Mucosa of rectum (tissue), 2 donors: ENCODE results near the gene RIC3.
A peak's percentile ranks its signal among the peaks of the same experiment; 100 is the strongest.

Experiments
- H3K27ac ChIP-seq, 2 donors: one replicate each; pipeline ENCODE4 v1.7.0; 2013; ENCODE audit warnings: inconsistent platforms in 2 of 2, low read depth in 2 of 2, low read length in 2 of 2
- H3K27me3 ChIP-seq, 2 donors: one replicate each; pipeline ENCODE4 v1.7.0; 2013; ENCODE audit warnings: low read length in 2 of 2; ENCODE audit not compliant: control insufficient read depth in 2 of 2, insufficient read depth in 2 of 2
- H3K36me3 ChIP-seq, 2 donors: one replicate each; pipeline ENCODE4 v1.7.0; 2013; ENCODE audit warnings: low read length in 2 of 2; ENCODE audit not compliant: control insufficient read depth in 2 of 2, insufficient read depth in 2 of 2
- H3K4me1 ChIP-seq, 2 donors: one replicate each; pipeline ENCODE4 v1.7.0; 2013; ENCODE audit warnings: low read length in 2 of 2, mild to moderate bottlenecking in 1 of 2; ENCODE audit not compliant: control insufficient read depth in 2 of 2, insufficient read depth in 2 of 2
- H3K4me3 ChIP-seq, 2 donors: one replicate each; pipeline ENCODE4 v1.7.0; 2013; ENCODE audit warnings: low read length in 2 of 2
- H3K9ac ChIP-seq, 2 donors: one replicate each; pipeline ENCODE4 v1.7.0; 2013; ENCODE audit warnings: low read length in 2 of 2, low read depth in 1 of 2, mild to moderate bottlenecking in 1 of 2
- H3K9me3 ChIP-seq, 2 donors: one replicate each; pipeline ENCODE4 v1.7.0; 2013; ENCODE audit warnings: low read length in 2 of 2; ENCODE audit not compliant: control insufficient read depth in 2 of 2
- donor health status: healthy.
- donor health status: Normal muscosa, but diverticular disease.

Gene RIC3

DNA sequence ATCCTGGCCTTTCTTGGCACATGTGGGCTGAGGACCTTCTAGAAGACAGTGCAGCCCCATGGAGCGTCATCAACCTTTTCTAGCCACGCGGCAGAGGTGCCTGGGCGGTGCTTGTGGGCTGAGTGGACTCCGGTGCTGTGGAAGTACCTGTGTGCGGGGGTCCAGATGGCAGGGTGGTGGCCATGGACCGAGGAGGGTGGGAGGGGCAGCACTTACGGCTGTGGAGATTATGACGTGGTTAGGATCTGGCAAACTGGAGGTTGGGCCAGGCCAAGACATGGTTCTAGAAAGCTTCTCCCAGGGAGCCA lies 85.8 kb downstream of the RIC3 start:
- peaks cover 0 to 2% of the 10 kb centered on the region in 2 donors for H3K4me1 ChIP-seq
- H3K27ac ChIP-seq, result no peak overlapping the region
- H3K36me3 ChIP-seq, result no peaks in the 10 kb centered on the region
- H3K9me3 ChIP-seq, result no peaks in the 10 kb centered on the region
- H3K4me3 ChIP-seq, result no peak overlapping the region
- peaks cover 11 to 34% of the 10 kb centered on the region in 2 donors for H3K27me3 ChIP-seq
- H3K9ac ChIP-seq, result no peak overlapping the region

GRCh38 chr11:8082391-8083087 lies 86.3 kb downstream of the RIC3 start:
- no peaks in the 10 kb centered on the region for H3K36me3 ChIP-seq
- peaks cover 0 to 2% of the 10 kb centered on the region in 2 donors for H3K4me1 ChIP-seq
- no peak overlapping the region for H3K27ac ChIP-seq
- H3K9ac ChIP-seq, result no peak overlapping the region
- H3K9me3 ChIP-seq, result no peaks in the 10 kb centered on the region
- H3K4me3 ChIP-seq, result no peak overlapping the region
- H3K27me3 ChIP-seq, result peaks cover 11 to 34% of the 10 kb centered on the region in 2 donors

DNA sequence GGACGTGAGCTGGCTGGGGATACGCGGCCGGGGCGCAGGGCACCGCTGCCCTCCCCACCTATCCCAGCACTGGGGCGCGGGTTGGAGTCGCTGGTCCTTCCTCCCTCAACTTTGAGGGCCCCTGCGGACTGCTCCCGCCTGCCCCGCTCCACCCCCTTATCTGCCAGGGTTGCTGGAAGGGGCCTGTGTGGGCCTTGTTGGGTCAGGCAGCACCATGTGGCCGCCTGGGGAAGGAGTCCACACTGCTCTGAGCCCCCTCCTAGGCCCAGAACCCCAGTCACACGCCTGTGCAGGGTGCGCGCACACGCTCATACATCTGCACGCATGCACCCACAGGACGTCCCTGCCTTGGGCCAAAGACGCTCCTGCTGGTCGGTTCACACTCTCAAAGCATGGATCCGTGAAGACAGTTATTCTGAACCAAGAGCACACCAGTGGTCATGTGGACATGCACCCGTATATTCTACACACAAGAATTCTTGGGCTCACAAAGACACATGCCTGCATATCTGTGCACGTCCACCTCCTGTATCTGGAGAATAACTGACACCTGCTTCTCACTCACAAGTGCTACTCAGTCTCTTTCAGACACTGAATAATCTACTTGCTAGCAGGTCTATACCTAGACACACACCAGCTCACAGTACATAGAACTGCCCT lies 87.1 kb downstream of the RIC3 start:
- H3K9me3 ChIP-seq, result no peaks in the 10 kb centered on the region
- H3K27me3 ChIP-seq, result peaks cover 11 to 34% of the 10 kb centered on the region in 2 donors
- peak overlapping the region; percentile 17 to 20 for H3K4me3 ChIP-seq
- H3K27ac ChIP-seq, result no peak overlapping the region
- H3K36me3 ChIP-seq, result no peaks in the 10 kb centered on the region
- no peak overlapping the region for H3K9ac ChIP-seq
- H3K4me1 ChIP-seq, result peaks cover 0 to 2% of the 10 kb centered on the region in 2 donors

GRCh38 chr11:8080674-8081590 lies 87.9 kb downstream of the RIC3 start, which contains the start of gene TUB:
Gene TUB, plus strand, starts transcription at chr11:8081211. Its CDS starts 300 bp downstream, at chr11:8081511.
- Histone ChIP-seq H3K9ac (no peak within 1 kb of the TSS), H3K36me3 (no peaks in the 10 kb centered on the region), H3K27ac (no peak within 1 kb of the TSS), H3K27me3 (peaks cover 14 to 34% of the 10 kb centered on the region in 2 donors), H3K4me3 (peak within 1 kb of the TSS; percentile 40 to 52), H3K4me1 (peaks cover 0 to 2% of the 10 kb centered on the region in 2 donors), H3K9me3 (no peaks in the 10 kb centered on the region)

DNA sequence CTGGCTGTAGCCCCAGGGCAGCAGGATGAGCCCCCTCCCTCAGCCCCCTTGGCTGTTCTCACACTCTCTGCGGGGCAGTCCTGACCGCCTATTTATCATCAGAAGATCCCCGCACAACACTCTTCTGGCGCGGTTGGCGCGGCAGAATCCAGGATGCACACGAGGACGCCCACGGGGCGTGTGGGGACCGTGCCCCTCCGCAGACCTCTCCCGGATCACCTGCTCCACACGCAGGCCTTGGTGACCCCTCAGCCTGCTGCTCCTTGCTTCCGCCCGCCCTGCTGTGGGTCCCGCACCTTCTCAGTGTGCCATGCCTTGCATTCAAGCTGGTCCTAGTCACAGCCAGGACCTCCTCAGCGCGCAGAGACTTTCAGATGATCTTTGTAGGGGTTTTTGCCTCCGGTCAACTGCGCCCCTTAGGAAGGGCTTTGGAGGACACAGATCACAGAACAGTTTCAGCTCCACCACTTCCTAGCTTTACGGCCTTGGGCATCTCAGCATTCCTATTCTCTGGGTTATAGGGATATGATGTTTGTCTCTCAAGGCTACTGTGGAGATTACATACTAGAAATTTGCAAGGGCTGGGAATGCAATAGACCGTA lies 88.7 kb downstream of the RIC3 start:
- H3K9me3 ChIP-seq, result no peaks in the 10 kb centered on the region
- H3K9ac ChIP-seq, result no peak overlapping the region
- no peaks in the 10 kb centered on the region for H3K36me3 ChIP-seq
- H3K4me3 ChIP-seq, result peak overlapping the region in 1 of 2 donors; percentile 52
- H3K27me3 ChIP-seq, result peaks cover 15 to 34% of the 10 kb centered on the region in 2 donors
- H3K4me1 ChIP-seq, result peaks cover 0 to 2% of the 10 kb centered on the region in 2 donors
- H3K27ac ChIP-seq, result no peak overlapping the region

DNA sequence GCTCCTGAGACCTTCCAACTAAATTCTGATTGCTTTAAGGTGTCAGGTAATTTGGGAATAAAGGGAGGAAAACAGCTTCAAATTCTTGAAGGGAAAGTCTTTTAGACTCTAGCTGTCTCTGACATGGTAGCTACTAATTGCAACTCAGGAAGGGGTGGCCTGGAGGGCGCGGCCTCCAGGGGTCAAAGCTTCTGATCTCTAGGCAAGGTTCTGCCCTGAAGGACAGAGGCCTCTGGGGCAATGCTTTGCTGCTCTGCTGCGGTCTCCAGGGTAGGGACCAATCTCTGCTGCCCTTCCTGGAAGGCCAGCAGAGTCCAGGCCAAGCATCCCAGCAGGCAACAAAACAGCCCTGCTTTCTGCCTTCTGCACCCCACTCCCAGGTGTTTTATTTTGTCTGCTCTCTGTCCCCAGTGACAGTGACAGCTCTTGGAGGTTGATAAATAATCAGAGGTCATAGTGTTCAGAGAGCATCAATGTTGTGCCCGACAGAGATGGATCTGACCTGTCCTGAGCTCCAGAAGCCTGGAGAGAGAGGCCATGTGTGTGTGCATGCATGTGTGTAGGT lies 89.6 kb downstream of the RIC3 start:
- H3K9ac ChIP-seq, result no peak overlapping the region
- peaks cover 0 to 2% of the 10 kb centered on the region in 2 donors for H3K4me1 ChIP-seq
- peaks cover 15 to 34% of the 10 kb centered on the region in 2 donors for H3K27me3 ChIP-seq
- no peaks in the 10 kb centered on the region for H3K9me3 ChIP-seq
- H3K4me3 ChIP-seq, result no peak overlapping the region
- H3K36me3 ChIP-seq, result no peaks in the 10 kb centered on the region
- no peak overlapping the region for H3K27ac ChIP-seq

- Histone ChIP-seq H3K36me3 (no peaks in the 10 kb centered on the region), H3K27me3 (peaks cover 8 to 11% of the 10 kb centered on the region in 2 donors), H3K9ac (no peak overlapping the region), H3K4me1 (no peaks in the 10 kb centered on the region), H3K4me3 (no peak overlapping the region), H3K9me3 (no peaks in the 10 kb centered on the region), H3K27ac (no peak overlapping the region)
These were observed 93.6 kb downstream of the RIC3 start for GRCh38 chr11:8075119-8075726.

GRCh38 chr11:8071616-8072581 lies 96.9 kb downstream of the RIC3 start:
- Histone ChIP-seq H3K4me3 (no peak overlapping the region), H3K27me3 (peaks cover 0 to 8% of the 10 kb centered on the region in 2 donors), H3K36me3 (no peaks in the 10 kb centered on the region), H3K9ac (no peak overlapping the region), H3K27ac (no peak overlapping the region), H3K9me3 (no peaks in the 10 kb centered on the region), H3K4me1 (peaks cover 0 to 9% of the 10 kb centered on the region in 2 donors)
